IgD-negative memory B cell (primary cell): ENCODE results near the gene STON1. TPM values are rescaled to one million over a fixed set of nuclear protein-coding genes. Genes with fewer than 3 reads are reported as not detected.
"Not testable (repeated sequence)": the region's sequence is repeated elsewhere in the genome, so short reads cannot be mapped to it uniquely, and the experiment has no call there.

ENCODE experiments used
- H3K27ac Mint-ChIP-seq, 3 donors: one replicate each; pipeline ENCODE4 v1.8.0; 2020 to 2022; ENCODE audit warnings: mild to moderate bottlenecking in 3 of 3, mixed read lengths in 3 of 3, moderate library complexity in 1 of 3
- H3K27me3 Mint-ChIP-seq: one replicate; pipeline ENCODE4 v1.8.0; 2021; ENCODE audit warnings: mixed read lengths
- H3K36me3 Mint-ChIP-seq: one replicate; pipeline ENCODE4 v1.8.0; 2020; ENCODE audit warnings: mild to moderate bottlenecking, mixed read lengths
- H3K4me1 Mint-ChIP-seq, 3 donors: one replicate each; pipeline ENCODE4 v1.8.0; 2020 to 2022; ENCODE audit warnings: mixed read lengths in 3 of 3, mild to moderate bottlenecking in 1 of 3
- H3K4me3 Mint-ChIP-seq, 4 donors: one replicate each; pipeline ENCODE4 v1.8.0; 2020 to 2022; ENCODE audit warnings: mild to moderate bottlenecking in 4 of 4, mixed read lengths in 4 of 4, moderate library complexity in 3 of 4
- H3K9me3 Mint-ChIP-seq, 3 donors: one replicate each; pipeline ENCODE4 v1.8.0; 2020 to 2021; ENCODE audit warnings: mixed read lengths in 3 of 3, mild to moderate bottlenecking in 1 of 3
- polyA plus RNA-seq: library from polyadenylated mRNA; unstranded; fragments of 300-500 nt; fragmentation: Illumina TruSeq; gene quantifications from one replicate; pipeline ENCODE4 v1.2.3, GENCODE V29; 2021

Gene STON1
- polyA plus RNA-seq, 1 donor from 2014 or later = 0.06 TPM

GRCh38 chr2:48514348-48515003 lies 15.5 kb upstream of the STON1 start:
- Mint-ChIP-seq H3K27ac (no peak overlapping the region), H3K4me1 (peaks cover 0 to 4% (median 0%) of the 10 kb centered on the region in 3 donors), H3K9me3 (no peaks in the 10 kb centered on the region), H3K36me3 (peaks cover 25% of the 10 kb centered on the region), H3K27me3 (no peaks in the 10 kb centered on the region), H3K4me3 (no peak overlapping the region)

GRCh38 chr2:48515513-48515985 lies 14.4 kb upstream of the STON1 start:
- H3K27ac Mint-ChIP-seq = no peak overlapping the region
- peaks cover 26% of the 10 kb centered on the region for H3K36me3 Mint-ChIP-seq

GRCh38 chr2:48519593-48519992 lies 10.4 kb upstream of the STON1 start:
- H3K9me3 Mint-ChIP-seq = no peaks in the 10 kb centered on the region
- no peaks in the 10 kb centered on the region for H3K27me3 Mint-ChIP-seq
- peaks cover 0 to 6% (median 0%) of the 10 kb centered on the region in 3 donors for H3K4me1 Mint-ChIP-seq
- no peak overlapping the region for H3K27ac Mint-ChIP-seq
- peaks cover 18% of the 10 kb centered on the region for H3K36me3 Mint-ChIP-seq
- H3K4me3 Mint-ChIP-seq = peak overlapping the region in 1 of 4 donors; percentile 43

More at GRCh38 chr2:48515513-48515985, 14.4 kb upstream of the STON1 start:
- Mint-ChIP-seq H3K4me1 (peaks cover 0 to 6% (median 0%) of the 10 kb centered on the region in 3 donors), H3K4me3 (no peak overlapping the region), H3K27me3 (no peaks in the 10 kb centered on the region), H3K9me3 (no peaks in the 10 kb centered on the region)

GRCh38 chr2:48524756-48525155 lies 5.2 kb upstream of the STON1 start:
- H3K27ac Mint-ChIP-seq, H3K27me3 Mint-ChIP-seq, H3K4me3 Mint-ChIP-seq, H3K9me3 Mint-ChIP-seq, H3K4me1 Mint-ChIP-seq: not testable (repeated sequence)
- peaks cover 16% of the 10 kb centered on the region for H3K36me3 Mint-ChIP-seq

GRCh38 chr2:48525269-48525943 lies 4.5 kb upstream of the STON1 start:
- H3K4me1 Mint-ChIP-seq = peaks cover 0 to 4% (median 0%) of the 10 kb centered on the region in 3 donors
- H3K4me3 Mint-ChIP-seq = no peak overlapping the region
- no peak overlapping the region for H3K27ac Mint-ChIP-seq
- H3K9me3 Mint-ChIP-seq = no peaks in the 10 kb centered on the region
- H3K36me3 Mint-ChIP-seq = peaks cover 15% of the 10 kb centered on the region
- H3K27me3 Mint-ChIP-seq = no peaks in the 10 kb centered on the region

GRCh38 chr2:48527226-48527885 lies 2.6 kb upstream of the STON1 start:
- Mint-ChIP-seq H3K9me3 (no peaks in the 10 kb centered on the region), H3K4me3 (no peak overlapping the region), H3K4me1 (peaks cover 3 to 9% (median 5%) of the 10 kb centered on the region in 3 donors), H3K36me3 (peaks cover 8% of the 10 kb centered on the region), H3K27ac (peak overlapping the region in 1 of 3 donors; percentile 9), H3K27me3 (no peaks in the 10 kb centered on the region)

- H3K4me1 Mint-ChIP-seq = peaks cover 3 to 9% (median 5%) of the 10 kb centered on the region in 3 donors
- peak overlapping the region in 1 of 4 donors; percentile 79 for H3K4me3 Mint-ChIP-seq
- H3K9me3 Mint-ChIP-seq = no peaks in the 10 kb centered on the region
- peaks cover 8% of the 10 kb centered on the region for H3K36me3 Mint-ChIP-seq
- H3K27me3 Mint-ChIP-seq = no peaks in the 10 kb centered on the region
- H3K27ac Mint-ChIP-seq = no peak overlapping the region
Observed at GRCh38 chr2:48528431-48528830, 1.5 kb upstream of the STON1 start.

GRCh38 chr2:48529194-48529593 lies 760 bp upstream of the STON1 start:
- Mint-ChIP-seq H3K9me3 (no peaks in the 10 kb centered on the region), H3K27me3 (no peaks in the 10 kb centered on the region), H3K4me1 (peaks cover 3 to 9% (median 5%) of the 10 kb centered on the region in 3 donors), H3K4me3 (peak overlapping the region; percentile 63 to 93 (median 78)), H3K36me3 (peaks cover 8% of the 10 kb centered on the region), H3K27ac (no peak overlapping the region)

- Mint-ChIP-seq H3K4me1 (peaks cover 3 to 9% (median 5%) of the 10 kb centered on the region in 3 donors), H3K36me3 (peaks cover 8% of the 10 kb centered on the region), H3K27me3 (no peaks in the 10 kb centered on the region), H3K27ac (no peak overlapping the region), H3K9me3 (no peaks in the 10 kb centered on the region), H3K4me3 (peak overlapping the region; percentile 63 to 93 (median 85))
Observed at GRCh38 chr2:48529676-48530032, 300 bp upstream of the STON1 start.

- Mint-ChIP-seq H3K9me3 (no peaks in the 10 kb centered on the region), H3K27ac (peak overlapping the region in 1 of 3 donors; percentile 17), H3K27me3 (no peaks in the 10 kb centered on the region), H3K4me1 (peaks cover 3 to 9% (median 5%) of the 10 kb centered on the region in 3 donors), H3K4me3 (peak overlapping the region; percentile 2 to 91 (median 37)), H3K36me3 (peaks cover 5% of the 10 kb centered on the region)
Observed at GRCh38 chr2:48531141-48531648, 1.2 kb downstream of the STON1 start.

GRCh38 chr2:48532174-48532573 lies 2.2 kb downstream of the STON1 start:
- peaks cover 3 to 9% (median 5%) of the 10 kb centered on the region in 3 donors for H3K4me1 Mint-ChIP-seq
- peak overlapping the region in 1 of 4 donors; percentile 21 for H3K4me3 Mint-ChIP-seq
- H3K27ac Mint-ChIP-seq = no peak overlapping the region
- H3K36me3 Mint-ChIP-seq = peaks cover 7% of the 10 kb centered on the region
- H3K27me3 Mint-ChIP-seq = no peaks in the 10 kb centered on the region
- H3K9me3 Mint-ChIP-seq = no peaks in the 10 kb centered on the region

- H3K4me1 Mint-ChIP-seq = peaks cover 3 to 9% (median 5%) of the 10 kb centered on the region in 3 donors
- no peaks in the 10 kb centered on the region for H3K27me3 Mint-ChIP-seq
Observed at GRCh38 chr2:48532824-48533223, 2.9 kb downstream of the STON1 start.

GRCh38 chr2:48534781-48535180 lies 4.8 kb downstream of the STON1 start:
- peaks cover 3 to 5% (median 5%) of the 10 kb centered on the region in 3 donors for H3K4me1 Mint-ChIP-seq
- H3K36me3 Mint-ChIP-seq = peaks cover 3% of the 10 kb centered on the region
- H3K27me3 Mint-ChIP-seq = no peaks in the 10 kb centered on the region
- H3K27ac Mint-ChIP-seq = no peak overlapping the region
- no peaks in the 10 kb centered on the region for H3K9me3 Mint-ChIP-seq
- H3K4me3 Mint-ChIP-seq = peak overlapping the region in 1 of 4 donors; percentile 2

More at GRCh38 chr2:48532824-48533223, 2.9 kb downstream of the STON1 start:
- Mint-ChIP-seq H3K36me3 (peaks cover 8% of the 10 kb centered on the region), H3K4me3 (no peak overlapping the region), H3K27ac (no peak overlapping the region), H3K9me3 (no peaks in the 10 kb centered on the region)

GRCh38 chr2:48540237-48540935 lies 10.4 kb downstream of the STON1 start:
- peaks cover 5% of the 10 kb centered on the region for H3K36me3 Mint-ChIP-seq
- no peak overlapping the region for H3K27ac Mint-ChIP-seq
- H3K27me3 Mint-ChIP-seq = no peaks in the 10 kb centered on the region
- H3K4me3 Mint-ChIP-seq = no peak overlapping the region
- H3K9me3 Mint-ChIP-seq = no peaks in the 10 kb centered on the region
- H3K4me1 Mint-ChIP-seq = no peaks in the 10 kb centered on the region
